HCT116 (cell line): Measurements from ENCODE around the gene TXLNB. TPM values are rescaled to one million over a fixed set of nuclear protein-coding genes. Genes with fewer than 3 reads are reported as not detected.

Experiments used
- ATAC-seq: fragments of 200-7000 bp; cut with Tn5 transposase; 2 replicates; pipeline ENCODE4 v1.9.1; 2020; ENCODE audit warnings: mild to moderate bottlenecking, moderate library complexity
- BruUV-seq: library from RNA; stranded (reverse); fragments of 400-500 nt; replicated peaks from 2 replicates; lab custom pipeline; 2021; lab: Mats Ljungman, UMichigan
- CTCF ChIA-PET: fragments of 300-600 bp; sonication (Branson Sonifier 250); formaldehyde crosslinking; loops from one replicate; lab custom pipeline; 2021; ENCODE audit warnings: antibody characterized with exemption; lab: Charles Lee
- POLR2A ChIA-PET: fragments of 300-600, 350-600 bp; sonication (Branson Sonifier 250); formaldehyde crosslinking; loops from one replicate; lab custom pipeline; 2021; ENCODE audit warnings: antibody characterized with exemption; lab: Charles Lee
- RAD21 ChIA-PET, 2 experiments: fragments of 300-600 bp; sonication (Branson Sonifier 250); formaldehyde crosslinking; loops; one replicate each; lab custom pipeline; 2023; ENCODE audit warnings: low total read pairs in 2 of 2; ENCODE audit not compliant: uncharacterized antibody in 2 of 2, unreplicated experiment in 2 of 2, low non-redundant PET in 1 of 2; lab: Charles Lee
- DNase-seq: peaks from one replicate; pipeline ENCODE4 v3.0.0-alpha.2; 2010; ENCODE audit warnings: low read depth, low spot score
- H2AFZ ChIP-seq: fragments of 200-600 bp; shearing (Covaris generic), sonication (generic); 2 replicates; pipeline ENCODE4 v1.6.1; 2017; ENCODE audit warnings: low read depth, mixed run types, mixed read lengths, antibody characterized with exemption, low read length; ENCODE audit not compliant: poor library complexity, severe bottlenecking
- H3K27ac ChIP-seq: 2 replicates; pipeline ENCODE4 v1.5.1; 2012; ENCODE audit warnings: low read depth, low read length
- H3K27me3 ChIP-seq: fragments of 200-600 bp; sonication (generic); 2 replicates; pipeline ENCODE4 v1.6.1; 2016; ENCODE audit warnings: mixed run types, low read length, mixed read lengths; ENCODE audit not compliant: insufficient read depth
- H3K36me3 ChIP-seq, 2 experiments: fragments of 200-500 bp in 1 of 2; fragments of 200-600 bp in 1 of 2; sonication (Bioruptor generic) in 1 of 2; sonication (generic) in 1 of 2; 2 replicates each; pipeline versions ENCODE4 v1.5.1 to v1.6.1; 2014 to 2016; ENCODE audit warnings: low read length in 2 of 2, inconsistent platforms in 1 of 2, mixed read lengths in 1 of 2, mixed run types in 1 of 2; ENCODE audit not compliant: insufficient read depth in 2 of 2, control insufficient read depth in 1 of 2
- H3K4me1 ChIP-seq, 2 experiments: fragments of 200-600 bp in 1 of 2; sonication (generic) in 1 of 2; 2 replicates each; pipeline versions ENCODE4 v1.5.1 to v1.6.1; 2012 to 2017; ENCODE audit warnings: low read length in 2 of 2, inconsistent platforms in 1 of 2, mild to moderate bottlenecking in 1 of 2, mixed read lengths in 1 of 2, mixed run types in 1 of 2, moderate library complexity in 1 of 2; ENCODE audit not compliant: insufficient read depth in 2 of 2, control insufficient read depth in 1 of 2
- H3K4me2 ChIP-seq: fragments of 200-600 bp; sonication (generic); 2 replicates; pipeline ENCODE4 v1.6.1; 2017; ENCODE audit warnings: mixed run types, low read length, mixed read lengths
- H3K4me3 ChIP-seq, 2 experiments: fragments of 200-600 bp in 1 of 2; sonication (generic) in 1 of 2; replicated peaks in 1 of 2; 2 replicates each; pipeline ENCODE4 v1.5.1; 2011 to 2016; ENCODE audit warnings: low read length in 2 of 2, control low read depth in 1 of 2, low read depth in 1 of 2, mild to moderate bottlenecking in 1 of 2, mixed read lengths in 1 of 2, mixed run types in 1 of 2
- H3K79me2 ChIP-seq: fragments of 200-600 bp; sonication (generic); 2 replicates; pipeline ENCODE4 v1.6.1; 2017; ENCODE audit warnings: mild to moderate bottlenecking, mixed run types, low read length, moderate library complexity, mixed read lengths; ENCODE audit not compliant: insufficient read depth
- H3K9ac ChIP-seq: fragments of 200-600 bp; sonication (generic); 2 replicates; pipeline ENCODE4 v1.6.1; 2016; ENCODE audit warnings: low read length, mixed read lengths
- H3K9me2 ChIP-seq: fragments of 200-600 bp; sonication (generic), shearing (Covaris generic); 2 replicates; pipeline ENCODE4 v1.6.1; 2017; ENCODE audit warnings: mixed run types, mild to moderate bottlenecking, moderate library complexity; ENCODE audit not compliant: insufficient read depth
- H3K9me3 ChIP-seq, 2 experiments: fragments of 200-500 bp in 1 of 2; fragments of 200-600 bp in 1 of 2; sonication (Bioruptor generic) in 1 of 2; sonication (generic) in 1 of 2; 2 replicates each; pipeline ENCODE4 v1.6.1; 2014 to 2017; ENCODE audit warnings: low read length in 2 of 2, mixed read lengths in 2 of 2, inconsistent platforms in 1 of 2, low read depth in 1 of 2, mild to moderate bottlenecking in 1 of 2, mixed run types in 1 of 2, moderate library complexity in 1 of 2; ENCODE audit not compliant: control insufficient read depth in 1 of 2, insufficient read depth in 1 of 2
- H4K20me1 ChIP-seq: fragments of 200-600 bp; sonication (generic), shearing (Covaris generic); 2 replicates; pipeline ENCODE4 v1.6.1; 2017; ENCODE audit warnings: mixed run types, mild to moderate bottlenecking, moderate library complexity; ENCODE audit not compliant: insufficient read depth
- CEBPB ChIP-seq: IDR thresholded peaks from 2 replicates; pipeline ENCODE4 v1.6.1; 2012; ENCODE audit warnings: low read depth
- JUND ChIP-seq: IDR thresholded peaks from 2 replicates; pipeline ENCODE4 v1.6.1; 2012
- YY1 ChIP-seq: IDR thresholded peaks from 2 replicates; pipeline ENCODE4 v1.6.1; 2011; ENCODE audit warnings: low read length, low read depth, moderate library complexity, mild to moderate bottlenecking; ENCODE audit not compliant: insufficient replicate concordance; ENCODE audit errors: extremely low read depth
- intact Hi-C: fragments of 100-400 bp; cut with micrococcal nuclease; formaldehyde crosslinking; loops from 2 replicates; pipeline ENCODE4 v1.10.0; 2022
- total RNA-seq: library from RNA; stranded (reverse); gene quantifications from one replicate; pipeline ENCODE4 v1.2.1, GENCODE V29; 2021; ENCODE audit not compliant: unreplicated experiment
- TF ChIP-seq, protein P1 (sequence below): IDR thresholded peaks from 2 replicates; pipeline ENCODE4 v1.6.1; 2012
- TF ChIP-seq, protein P2 (sequence below), 3 experiments: fragments of 200-600 bp in 1 of 3; sonication (generic) in 1 of 3; IDR thresholded peaks in 2 of 3; conservative IDR thresholded peaks in 1 of 3; 2 replicates each; pipeline ENCODE4 v1.5.1; 2012 to 2017; ENCODE audit warnings: low read depth in 2 of 3, low read length in 2 of 3, antibody characterized with exemption in 1 of 3, borderline replicate concordance in 1 of 3, control low read depth in 1 of 3, mild to moderate bottlenecking in 1 of 3, mixed read lengths in 1 of 3, mixed run types in 1 of 3, moderate library complexity in 1 of 3; ENCODE audit not compliant: insufficient read depth in 1 of 3

TXLNB gene
- total RNA-seq, 1 experiment from 2014 or later = 0.05 TPM

DNA sequence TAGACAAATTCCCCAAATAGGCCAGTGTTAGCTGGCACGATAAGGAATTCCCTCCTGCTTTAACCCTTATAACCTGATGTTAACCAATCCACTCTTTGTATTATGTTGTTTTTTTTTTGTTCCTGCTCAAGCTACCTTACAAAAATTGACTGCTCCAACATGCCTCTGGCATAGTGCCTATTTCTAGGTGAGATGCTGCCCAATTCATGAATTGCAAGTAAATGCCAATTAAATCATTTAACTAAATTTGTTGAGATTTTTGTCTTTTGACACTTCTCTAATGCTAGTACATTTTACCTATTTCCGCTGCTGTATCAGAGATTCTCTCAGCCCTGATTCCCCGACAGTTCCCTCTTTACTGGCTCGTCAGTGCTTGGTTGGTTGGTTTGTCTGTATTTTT, 90.4 kb downstream of the TXLNB start:
- H3K4me2 ChIP-seq = no peak overlapping the region
- H3K4me3 ChIP-seq = no peak overlapping the region
- DNase-seq (no peak), ATAC-seq (no peak)
- no peaks in the 10 kb centered on the region for H3K4me1 ChIP-seq
- no peak overlapping the region for H3K9ac ChIP-seq
- H3K9me3 ChIP-seq = no peaks in the 10 kb centered on the region
- no peaks in the 10 kb centered on the region for H3K9me2 ChIP-seq
- no peak overlapping the region for H2AFZ ChIP-seq
- no peaks in the 10 kb centered on the region for H3K27me3 ChIP-seq
- BruUV-seq = no TSS peak
- no peak overlapping the region for H3K27ac ChIP-seq
- POLR2A ChIA-PET = no interaction called here
- RAD21 ChIA-PET = no interaction called here
- TF ChIP-seq JUND = no peak
- TF ChIP-seq, protein P1, sequence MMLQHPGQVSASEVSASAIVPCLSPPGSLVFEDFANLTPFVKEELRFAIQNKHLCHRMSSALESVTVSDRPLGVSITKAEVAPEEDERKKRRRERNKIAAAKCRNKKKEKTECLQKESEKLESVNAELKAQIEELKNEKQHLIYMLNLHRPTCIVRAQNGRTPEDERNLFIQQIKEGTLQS = no peak
- CTCF ChIA-PET = no interaction called here
- intact Hi-C loops = no loop called here
- no peaks in the 10 kb centered on the region for H4K20me1 ChIP-seq
- no peaks in the 10 kb centered on the region for H3K79me2 ChIP-seq
- H3K36me3 ChIP-seq = no peaks in the 10 kb centered on the region

DNA sequence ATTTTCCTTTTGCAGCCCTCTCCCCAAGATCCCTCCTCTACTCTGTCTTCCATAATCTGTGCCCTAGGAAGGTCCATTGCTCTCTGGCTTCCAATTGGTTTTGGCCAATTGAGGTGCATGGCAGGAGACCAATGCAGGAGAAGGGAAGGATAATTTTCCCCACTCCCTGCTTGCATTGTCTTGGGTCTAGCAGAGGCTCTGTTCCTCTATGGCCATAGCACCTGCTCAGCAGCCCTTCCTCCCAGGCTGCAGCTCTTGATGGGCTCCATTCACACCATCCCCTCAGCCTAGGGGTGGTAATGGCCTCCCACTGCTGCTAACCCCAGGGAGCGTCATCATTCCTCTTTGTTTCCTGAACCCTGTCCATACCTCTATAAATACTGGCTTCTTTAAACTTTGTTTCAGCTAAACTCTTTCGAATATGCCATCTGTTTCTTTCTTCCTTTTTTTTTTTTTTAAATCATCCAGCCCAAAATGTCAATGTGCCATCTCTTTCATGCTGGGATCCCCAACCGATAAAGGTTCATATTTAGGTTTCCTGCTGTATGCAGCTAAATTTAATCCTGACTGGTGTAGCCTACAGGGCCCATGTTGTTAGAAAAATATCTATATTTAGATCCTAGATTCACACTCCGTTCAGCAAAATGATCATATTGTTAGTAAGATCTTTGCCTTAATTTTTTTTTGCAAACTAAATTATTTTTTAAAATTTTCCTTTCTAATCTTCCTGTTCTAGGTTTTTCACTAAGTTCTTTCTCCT, 93.1 kb downstream of the TXLNB start:
- Histone ChIP-seq H3K27me3 (no peaks in the 10 kb centered on the region), H3K4me2 (no peak overlapping the region), H3K27ac (no peak overlapping the region), H2AFZ (no peak overlapping the region), H3K9me3 (no peaks in the 10 kb centered on the region), H3K9me2 (no peaks in the 10 kb centered on the region), H3K4me3 (no peak overlapping the region), H3K4me1 (no peaks in the 10 kb centered on the region), H3K9ac (no peak overlapping the region), H3K79me2 (no peaks in the 10 kb centered on the region), H3K36me3 (no peaks in the 10 kb centered on the region), H4K20me1 (no peaks in the 10 kb centered on the region)
- intact Hi-C loops = no loop called here
- no peak for ATAC-seq
- ChIA-PET RAD21 (no interaction called here), CTCF (no interaction called here), POLR2A (no interaction called here)
- no TSS peak for BruUV-seq
- TF ChIP-seq CEBPB = no peak
- TF ChIP-seq, protein P1 = no peak
- no peak for TF ChIP-seq YY1
- TF ChIP-seq JUND = no peak
- TF ChIP-seq, protein P2, sequence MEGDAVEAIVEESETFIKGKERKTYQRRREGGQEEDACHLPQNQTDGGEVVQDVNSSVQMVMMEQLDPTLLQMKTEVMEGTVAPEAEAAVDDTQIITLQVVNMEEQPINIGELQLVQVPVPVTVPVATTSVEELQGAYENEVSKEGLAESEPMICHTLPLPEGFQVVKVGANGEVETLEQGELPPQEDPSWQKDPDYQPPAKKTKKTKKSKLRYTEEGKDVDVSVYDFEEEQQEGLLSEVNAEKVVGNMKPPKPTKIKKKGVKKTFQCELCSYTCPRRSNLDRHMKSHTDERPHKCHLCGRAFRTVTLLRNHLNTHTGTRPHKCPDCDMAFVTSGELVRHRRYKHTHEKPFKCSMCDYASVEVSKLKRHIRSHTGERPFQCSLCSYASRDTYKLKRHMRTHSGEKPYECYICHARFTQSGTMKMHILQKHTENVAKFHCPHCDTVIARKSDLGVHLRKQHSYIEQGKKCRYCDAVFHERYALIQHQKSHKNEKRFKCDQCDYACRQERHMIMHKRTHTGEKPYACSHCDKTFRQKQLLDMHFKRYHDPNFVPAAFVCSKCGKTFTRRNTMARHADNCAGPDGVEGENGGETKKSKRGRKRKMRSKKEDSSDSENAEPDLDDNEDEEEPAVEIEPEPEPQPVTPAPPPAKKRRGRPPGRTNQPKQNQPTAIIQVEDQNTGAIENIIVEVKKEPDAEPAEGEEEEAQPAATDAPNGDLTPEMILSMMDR (IDR thresholded peaks at IDR 0.05 in 2 of 3, conservative IDR thresholded peaks at IDR 0.05 in 1 of 3; ENCODE audit: borderline replicate concordance in 1 of 3, insufficient read depth in 1 of 3, low read depth in 2 of 3, low read length in 2 of 3) = no peak
- DNase-seq = no peak
